Dendritic cell treated with granulocyte-macrophage colony-stimulating factor and Interleukin-4, amounts not matched to agents 40 ng/mL and 50 ng/mL, for 4 days (primary cell): ENCODE data around the gene SPATA24.

ENCODE experiments used
- H3K27ac Mint-ChIP-seq: one replicate; pipeline ENCODE4 v1.8.0; 2022; ENCODE audit warnings: mild to moderate bottlenecking, mixed read lengths
- H3K27me3 Mint-ChIP-seq: one replicate; pipeline ENCODE4 v1.8.0; 2022; ENCODE audit warnings: mild to moderate bottlenecking, mixed read lengths
- H3K36me3 Mint-ChIP-seq: one replicate; pipeline ENCODE4 v1.8.0; 2022; ENCODE audit warnings: low read depth, mixed read lengths
- H3K4me1 Mint-ChIP-seq: one replicate; pipeline ENCODE4 v1.8.0; 2022; ENCODE audit warnings: low read depth, mixed read lengths
- H3K4me3 Mint-ChIP-seq: one replicate; pipeline ENCODE4 v1.8.0; 2022; ENCODE audit warnings: mild to moderate bottlenecking, moderate library complexity, mixed read lengths
- H3K9me3 Mint-ChIP-seq: one replicate; pipeline ENCODE4 v1.8.0; 2022; ENCODE audit warnings: mixed read lengths
- intact Hi-C: fragments of 100-400 bp; cut with micrococcal nuclease; formaldehyde crosslinking; loops from one replicate; pipeline ENCODE4 v1.15.0; 2022

SPATA24 gene

DNA sequence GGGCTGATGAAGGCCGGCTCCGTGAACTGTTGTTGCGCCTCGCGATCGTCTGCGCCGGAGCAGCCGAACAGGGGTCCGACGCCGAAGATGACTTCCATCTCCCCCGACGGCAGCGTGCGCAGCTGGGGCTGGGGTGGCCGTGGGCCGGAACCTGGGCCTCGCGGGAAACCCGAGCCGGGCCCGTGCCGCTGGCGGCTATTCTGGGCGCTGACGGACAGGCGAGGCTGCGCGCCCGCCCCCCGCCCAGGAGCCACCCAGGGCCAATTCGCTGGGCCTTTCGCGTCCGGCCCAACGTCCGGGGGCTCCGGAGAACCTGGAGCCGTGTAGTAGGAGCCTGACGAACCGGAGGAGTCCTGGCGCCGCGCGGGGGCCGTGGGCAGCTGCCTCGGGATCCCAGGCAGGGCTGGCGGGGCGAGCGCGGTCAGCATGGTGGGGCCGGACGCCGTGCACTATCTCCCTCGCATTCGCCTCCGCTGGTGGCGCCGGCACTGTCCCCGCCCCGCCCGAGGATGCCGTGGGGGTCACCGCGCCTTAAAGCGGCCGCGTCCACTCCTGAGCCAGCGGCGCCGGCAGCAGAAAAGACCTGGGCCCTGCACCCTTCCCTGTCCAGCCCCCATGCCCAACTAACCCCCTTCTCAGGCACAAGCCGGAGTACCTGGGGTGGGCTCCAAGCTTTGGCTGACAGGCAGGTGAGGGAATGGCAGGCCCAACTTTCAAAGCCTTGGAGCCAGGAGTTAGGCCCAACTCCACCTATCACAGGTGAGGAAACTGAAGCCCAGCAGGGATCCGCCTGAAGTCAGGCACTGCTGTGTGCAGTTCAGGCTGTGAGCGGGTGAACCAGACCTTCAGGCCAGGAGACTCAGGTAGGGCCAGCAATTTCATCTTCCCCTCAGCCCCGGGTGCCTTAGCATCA is 9.0 kb downstream of the SPATA24 start, which contains the start of gene PROB1:
Gene PROB1 (minus strand): TSS at position 451 of the 913 bp plus-strand sequence. CDS start 23 bp downstream, at position 428.
- peaks cover 43% of the 10 kb centered on the region for H3K4me1 Mint-ChIP-seq
- no peaks in the 10 kb centered on the region for H3K36me3 Mint-ChIP-seq
- H3K27me3 Mint-ChIP-seq = peaks cover 59% of the 10 kb centered on the region
- H3K4me3 Mint-ChIP-seq = peak within 1 kb of the TSS; percentile 48
- no peaks in the 10 kb centered on the region for H3K9me3 Mint-ChIP-seq
- intact Hi-C loops = loop anchor here (5.0 kb wide), 1 partner anchor 53 kb away; the partner anchor contains the start of gene PAIP2
- H3K27ac Mint-ChIP-seq = no peak within 1 kb of the TSS

DNA sequence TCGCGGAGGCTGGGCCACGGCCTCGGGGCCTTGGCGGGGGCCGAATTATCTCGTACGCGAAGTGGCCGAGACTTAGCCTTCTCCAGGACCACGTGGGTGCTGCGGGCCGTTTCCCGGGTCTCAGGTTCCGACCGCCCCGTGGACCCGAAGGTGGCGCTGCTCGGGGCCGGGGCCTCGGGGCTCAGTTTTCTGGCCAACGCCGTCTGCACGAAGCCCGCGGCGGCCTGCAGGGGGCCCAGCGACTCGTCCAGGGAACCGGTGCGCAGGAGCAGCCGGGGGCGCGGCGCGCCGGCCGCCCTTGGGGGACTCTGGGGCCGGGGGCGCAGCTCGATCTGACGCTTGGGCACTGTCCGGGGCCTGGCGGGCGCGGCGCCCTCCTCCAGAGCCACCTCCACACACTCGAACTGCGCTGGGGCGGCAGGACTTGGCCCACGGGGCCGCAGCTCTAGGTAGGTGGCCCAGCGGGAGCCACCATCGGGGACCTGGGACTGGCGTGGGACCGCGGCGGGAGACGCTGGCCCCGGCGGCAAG is 9.7 kb downstream of the SPATA24 start:
- intact Hi-C loops = loop anchor here (5.0 kb wide), 1 partner anchor 52 kb away; the partner anchor contains the start of gene PAIP2
- Mint-ChIP-seq H3K27me3 (peaks cover 65% of the 10 kb centered on the region), H3K4me1 (peaks cover 49% of the 10 kb centered on the region), H3K9me3 (no peaks in the 10 kb centered on the region), H3K4me3 (peak overlapping the region; percentile 48), H3K36me3 (no peaks in the 10 kb centered on the region), H3K27ac (no peak overlapping the region)

DNA sequence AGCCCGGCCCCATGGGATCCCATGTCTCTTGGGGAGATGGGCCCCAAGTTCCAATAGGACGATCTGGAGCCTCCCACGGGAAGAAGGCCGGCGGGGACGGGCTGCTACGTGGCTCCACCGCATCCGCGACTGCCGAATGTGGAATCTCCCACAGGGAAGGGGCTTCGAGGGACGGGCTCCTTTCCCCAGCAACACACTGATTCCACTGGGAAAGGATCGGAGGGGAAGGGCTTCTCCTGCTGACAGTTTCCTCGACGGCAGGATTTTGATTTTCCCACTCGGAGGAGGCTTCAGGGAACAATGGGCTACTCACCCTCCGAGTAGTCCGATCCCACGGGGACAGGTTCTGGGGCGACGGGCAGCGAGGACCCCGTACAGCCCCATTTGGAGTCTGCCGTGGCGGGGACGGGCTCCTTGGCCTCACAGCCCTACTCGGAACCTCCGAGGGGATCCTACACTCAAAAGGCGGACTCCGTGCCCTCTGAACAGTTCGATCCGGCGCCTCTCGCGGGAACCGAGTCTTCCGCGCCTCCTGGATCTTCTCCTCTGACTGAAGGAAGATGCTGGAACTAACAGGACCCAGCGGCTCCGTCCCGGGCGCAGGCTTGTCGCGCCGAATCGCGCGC is 10.3 kb downstream of the SPATA24 start:
- peaks cover 52% of the 10 kb centered on the region for H3K4me1 Mint-ChIP-seq
- H3K4me3 Mint-ChIP-seq = peak overlapping the region; percentile 80
- peaks cover 69% of the 10 kb centered on the region for H3K27me3 Mint-ChIP-seq
- no peaks in the 10 kb centered on the region for H3K36me3 Mint-ChIP-seq
- intact Hi-C loops = loop anchor here (5.0 kb wide), 1 partner anchor 51 kb away; the partner anchor contains the start of gene PAIP2
- H3K9me3 Mint-ChIP-seq = no peaks in the 10 kb centered on the region
- H3K27ac Mint-ChIP-seq = peak overlapping the region; percentile 80

DNA sequence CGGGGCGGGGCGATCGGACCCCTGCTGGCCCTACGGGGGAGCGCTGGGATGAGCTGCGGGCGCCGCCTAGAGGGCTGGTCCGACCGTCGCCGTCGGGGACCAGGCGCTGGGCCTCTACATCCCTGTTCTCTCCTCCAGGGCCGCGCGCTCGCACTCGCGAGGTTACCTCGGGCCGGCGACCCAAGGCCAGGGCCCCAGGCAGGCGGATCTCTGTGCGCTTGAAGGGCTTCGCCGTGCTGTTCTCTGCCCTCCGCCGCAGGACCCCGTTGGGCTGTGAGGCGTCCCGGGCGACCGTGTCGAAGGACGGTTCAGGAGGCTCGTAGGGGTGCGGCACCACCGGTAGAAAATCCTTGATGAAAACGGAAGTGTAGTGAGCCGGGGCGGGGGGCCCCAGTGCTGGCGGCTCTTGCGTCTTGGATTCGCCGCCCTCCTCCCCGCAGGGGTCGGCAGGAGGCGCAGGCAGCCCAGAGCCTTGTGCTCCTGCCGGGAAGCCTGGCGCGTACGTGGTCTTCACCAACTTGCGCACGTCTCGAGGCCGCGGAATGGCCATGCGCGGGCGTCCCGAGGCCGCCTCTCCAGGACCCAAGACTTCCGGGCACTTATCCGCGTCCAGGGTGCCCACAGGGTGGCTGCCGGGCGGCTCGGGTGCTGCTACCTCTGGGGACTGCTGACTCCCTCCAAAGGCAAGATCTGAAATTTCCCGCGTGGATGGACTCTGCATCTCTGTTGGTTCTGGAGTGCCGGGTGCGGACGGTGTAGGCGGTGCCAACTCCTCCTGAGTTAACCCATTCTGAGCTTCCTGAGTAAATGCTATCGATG is 11.0 kb downstream of the SPATA24 start:
- Mint-ChIP-seq H3K4me3 (peak overlapping the region; percentile 80), H3K27me3 (peaks cover 75% of the 10 kb centered on the region), H3K36me3 (no peaks in the 10 kb centered on the region), H3K9me3 (no peaks in the 10 kb centered on the region), H3K27ac (peak overlapping the region; percentile 80), H3K4me1 (peaks cover 56% of the 10 kb centered on the region)
- intact Hi-C loops = loop anchor here (5.0 kb wide), 1 partner anchor 51 kb away; the partner anchor contains the start of gene PAIP2

DNA sequence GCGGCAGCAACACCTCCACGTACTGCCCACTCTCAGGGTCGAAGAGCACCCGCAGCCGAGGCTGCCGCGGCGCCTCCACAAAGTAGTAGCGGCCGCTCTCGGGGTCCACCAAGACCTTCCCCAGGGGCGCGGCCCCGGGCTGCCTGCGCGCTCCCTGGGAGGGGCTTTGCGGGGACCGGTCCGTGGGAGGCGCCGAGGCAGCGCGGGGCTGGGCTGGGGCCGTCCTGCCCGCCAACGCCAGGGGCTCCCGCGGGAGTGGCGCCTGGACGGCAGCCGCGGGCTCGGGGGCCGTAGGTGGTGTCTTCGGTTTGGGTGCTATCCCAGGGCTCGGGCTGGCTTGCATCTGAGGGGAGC is 11.6 kb downstream of the SPATA24 start:
- intact Hi-C loops = loop anchor here (5.0 kb wide), 1 partner anchor 50 kb away; the partner anchor contains the start of gene PAIP2
- H3K27ac Mint-ChIP-seq = peak overlapping the region; percentile 80

DNA sequence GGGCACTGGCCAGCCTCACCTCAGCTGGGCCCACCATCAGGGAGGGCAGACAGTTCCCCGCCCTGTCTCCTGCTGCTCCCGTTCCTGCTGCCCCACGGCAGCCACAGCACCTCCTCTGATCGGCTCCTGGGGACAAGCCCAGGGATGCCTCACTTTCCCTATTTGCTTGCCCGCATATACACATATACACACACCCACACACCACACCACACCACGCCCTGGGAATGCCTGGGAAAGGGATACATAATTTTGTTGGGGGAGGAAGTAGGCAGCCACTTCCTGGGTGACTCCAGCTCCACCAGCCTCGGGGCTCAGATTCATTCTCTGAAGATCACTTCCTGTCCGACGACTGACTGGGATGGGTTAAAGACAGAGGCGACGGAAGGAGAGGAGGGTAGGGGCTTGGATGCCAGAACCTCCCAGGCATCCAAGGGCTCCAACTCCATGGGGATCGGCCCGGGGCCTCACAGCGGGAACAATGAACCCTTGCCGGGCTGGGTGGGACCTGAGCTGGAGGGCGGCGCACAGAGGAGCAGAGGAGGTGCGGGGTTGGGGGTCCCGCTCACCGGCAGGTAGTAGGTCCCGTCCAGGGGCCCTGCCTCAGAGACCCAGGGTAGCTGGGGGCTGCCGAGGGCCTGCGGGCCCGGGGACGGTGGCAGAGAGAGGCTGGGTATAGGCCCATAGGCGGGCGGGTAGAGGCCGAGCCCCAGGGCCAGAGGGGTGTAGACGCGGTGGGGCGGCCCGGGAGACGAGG is 12.1 kb downstream of the SPATA24 start:
- Mint-ChIP-seq H3K4me3 (peak overlapping the region; percentile 75), H3K9me3 (no peaks in the 10 kb centered on the region), H3K27me3 (peaks cover 77% of the 10 kb centered on the region), H3K27ac (peak overlapping the region; percentile 60), H3K4me1 (peaks cover 47% of the 10 kb centered on the region), H3K36me3 (no peaks in the 10 kb centered on the region)
- intact Hi-C loops = loop anchor here (5.0 kb wide), 1 partner anchor 49 kb away; the partner anchor contains the start of gene PAIP2

More for the DNA sequence above, 11.6 kb downstream of the SPATA24 start:
- Mint-ChIP-seq H3K9me3 (no peaks in the 10 kb centered on the region), H3K4me3 (peak overlapping the region; percentile 80), H3K4me1 (peaks cover 53% of the 10 kb centered on the region), H3K27me3 (peaks cover 77% of the 10 kb centered on the region), H3K36me3 (no peaks in the 10 kb centered on the region)

DNA sequence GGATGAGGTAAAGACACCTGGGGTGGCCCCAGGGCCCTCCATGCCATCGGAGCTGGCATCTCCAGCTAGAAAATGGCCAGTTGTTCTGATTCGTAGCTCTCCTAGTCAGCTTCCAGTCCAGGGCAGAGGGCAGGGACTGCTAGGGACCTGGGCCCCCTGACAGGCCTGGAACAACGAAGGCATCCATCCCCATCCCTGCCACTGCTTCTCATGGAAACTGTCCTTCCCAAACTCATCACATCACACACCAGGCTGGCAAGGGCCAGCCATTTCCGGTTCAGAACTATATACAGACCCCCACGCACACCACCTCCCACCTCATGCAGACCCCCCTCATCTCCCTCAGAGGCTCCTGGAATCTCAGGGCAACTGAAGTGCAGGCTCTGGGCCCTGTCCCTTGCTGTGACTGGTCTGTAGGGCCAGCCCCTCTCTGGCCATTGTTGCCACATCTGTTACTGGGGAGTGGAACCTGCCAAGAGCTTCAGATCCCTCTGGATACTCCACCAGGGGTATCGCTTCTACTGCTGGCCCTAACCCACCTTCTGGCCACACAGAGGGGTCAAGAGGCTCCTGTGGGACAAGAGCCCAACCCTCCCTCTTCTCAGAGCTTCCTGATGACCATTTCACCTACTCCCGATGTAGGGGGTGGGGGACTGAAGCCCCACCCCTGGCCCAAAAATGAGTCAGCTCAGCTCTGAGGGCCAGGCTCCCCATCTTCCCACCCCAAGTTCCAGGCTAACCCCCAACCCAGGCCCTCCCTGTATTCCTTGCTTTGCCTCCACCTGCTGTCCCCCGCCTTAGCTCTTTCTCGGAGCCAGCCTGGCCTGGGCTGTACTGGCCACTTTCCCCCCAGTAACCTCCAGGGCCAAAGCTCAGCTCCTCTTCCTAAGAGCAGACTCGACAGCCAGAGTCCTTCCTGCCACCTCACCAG is 13.0 kb downstream of the SPATA24 start:
- Mint-ChIP-seq H3K36me3 (no peaks in the 10 kb centered on the region), H3K4me3 (no peak overlapping the region), H3K9me3 (no peaks in the 10 kb centered on the region), H3K27me3 (peaks cover 72% of the 10 kb centered on the region), H3K4me1 (peaks cover 39% of the 10 kb centered on the region), H3K27ac (peak overlapping the region; percentile 60)
- intact Hi-C loops = loop anchor here (5.0 kb wide), 1 partner anchor 49 kb away; the partner anchor contains the start of gene PAIP2

DNA sequence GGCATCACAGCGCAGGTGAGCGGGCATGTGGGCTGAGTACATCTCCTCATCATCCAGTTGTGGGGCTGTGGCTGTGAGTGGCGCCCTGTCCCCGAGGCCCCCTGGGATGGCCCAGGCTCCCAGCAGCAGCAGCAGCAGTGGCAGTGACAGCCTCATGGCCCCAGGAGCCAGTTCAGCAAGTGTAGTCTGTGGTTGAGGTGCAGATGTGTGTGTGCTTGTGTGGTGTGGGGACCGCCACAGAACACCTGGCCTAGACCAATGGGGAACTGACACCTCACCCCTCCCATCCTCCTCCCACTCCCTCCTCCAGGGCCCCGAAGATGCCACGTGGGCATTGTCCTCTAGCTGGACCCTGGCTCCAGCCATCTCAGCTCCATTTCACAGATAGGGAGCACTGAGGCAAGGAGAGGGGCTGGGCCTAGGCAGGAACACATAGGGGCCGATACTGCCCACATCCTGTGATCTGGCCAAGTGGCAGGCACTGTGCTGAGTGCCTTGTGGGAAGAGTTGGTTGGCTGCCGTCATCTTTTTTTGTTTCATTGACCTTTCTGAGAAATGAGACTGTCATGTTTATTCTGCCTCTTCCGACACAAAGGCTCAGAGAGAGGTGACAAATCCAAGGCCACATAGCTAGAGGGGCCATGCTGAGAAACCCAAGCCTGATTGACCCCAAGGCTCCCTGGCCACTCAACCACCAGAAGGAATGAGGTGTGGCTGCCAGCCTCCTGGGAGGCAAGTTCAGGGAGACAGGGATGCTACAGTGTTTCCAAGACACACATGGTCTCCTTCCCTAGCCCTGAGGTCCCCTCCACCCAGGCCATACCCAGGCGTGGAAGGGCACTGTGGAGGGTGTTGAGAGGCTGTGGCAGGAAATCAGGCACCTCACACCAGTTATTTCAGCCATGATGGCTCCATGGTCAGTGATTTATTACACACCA is 13.9 kb downstream of the SPATA24 start, which contains the start of gene MZB1:
Gene MZB1 (minus strand): TSS at position 213 of the 938 bp plus-strand sequence. CDS start 57 bp downstream, at position 156.
- H3K9me3 Mint-ChIP-seq = no peaks in the 10 kb centered on the region
- H3K4me1 Mint-ChIP-seq = peaks cover 45% of the 10 kb centered on the region
- intact Hi-C loops = loop anchor here (5.0 kb wide), 1 partner anchor 48 kb away; the partner anchor contains the start of gene PAIP2
- no peaks in the 10 kb centered on the region for H3K36me3 Mint-ChIP-seq
- H3K4me3 Mint-ChIP-seq = no peak within 1 kb of the TSS
- no peak within 1 kb of the TSS for H3K27ac Mint-ChIP-seq
- peaks cover 63% of the 10 kb centered on the region for H3K27me3 Mint-ChIP-seq

DNA sequence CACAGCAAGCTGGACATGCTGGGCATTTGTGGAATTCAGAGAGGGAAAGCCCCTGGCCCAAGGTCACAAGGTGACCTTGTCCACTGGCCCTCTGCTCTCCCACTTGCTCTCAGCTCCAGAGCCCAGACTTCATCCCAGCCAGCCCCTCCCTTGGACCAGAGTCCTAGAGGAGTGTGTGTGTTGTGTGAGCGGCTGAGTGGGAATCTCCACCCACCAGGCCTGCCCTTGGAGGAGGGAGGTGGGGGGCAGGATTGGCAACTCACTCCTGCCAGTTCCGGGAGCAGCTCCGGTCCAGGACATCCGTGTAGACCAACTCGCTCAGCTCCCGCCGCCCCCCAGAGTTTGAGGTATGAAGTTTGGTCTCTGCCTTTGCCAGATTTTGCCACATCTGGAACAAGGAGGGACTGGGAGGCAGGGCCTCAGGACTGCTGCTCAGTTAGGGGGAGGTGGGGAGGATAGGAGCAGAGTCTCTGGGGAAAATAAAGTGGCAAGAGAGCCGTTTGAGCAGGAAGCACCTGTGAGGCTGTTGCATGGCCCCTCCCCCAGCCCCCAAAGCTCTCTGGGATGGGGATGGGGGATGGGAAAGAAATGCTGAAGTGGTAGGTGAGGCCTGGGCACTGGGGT is 15.6 kb downstream of the SPATA24 start:
- H3K27ac Mint-ChIP-seq = no peak overlapping the region
- intact Hi-C loops = no loop called here
- H3K27me3 Mint-ChIP-seq = peaks cover 49% of the 10 kb centered on the region
- no peaks in the 10 kb centered on the region for H3K9me3 Mint-ChIP-seq
- no peaks in the 10 kb centered on the region for H3K36me3 Mint-ChIP-seq
- no peak overlapping the region for H3K4me3 Mint-ChIP-seq
- peaks cover 51% of the 10 kb centered on the region for H3K4me1 Mint-ChIP-seq

DNA sequence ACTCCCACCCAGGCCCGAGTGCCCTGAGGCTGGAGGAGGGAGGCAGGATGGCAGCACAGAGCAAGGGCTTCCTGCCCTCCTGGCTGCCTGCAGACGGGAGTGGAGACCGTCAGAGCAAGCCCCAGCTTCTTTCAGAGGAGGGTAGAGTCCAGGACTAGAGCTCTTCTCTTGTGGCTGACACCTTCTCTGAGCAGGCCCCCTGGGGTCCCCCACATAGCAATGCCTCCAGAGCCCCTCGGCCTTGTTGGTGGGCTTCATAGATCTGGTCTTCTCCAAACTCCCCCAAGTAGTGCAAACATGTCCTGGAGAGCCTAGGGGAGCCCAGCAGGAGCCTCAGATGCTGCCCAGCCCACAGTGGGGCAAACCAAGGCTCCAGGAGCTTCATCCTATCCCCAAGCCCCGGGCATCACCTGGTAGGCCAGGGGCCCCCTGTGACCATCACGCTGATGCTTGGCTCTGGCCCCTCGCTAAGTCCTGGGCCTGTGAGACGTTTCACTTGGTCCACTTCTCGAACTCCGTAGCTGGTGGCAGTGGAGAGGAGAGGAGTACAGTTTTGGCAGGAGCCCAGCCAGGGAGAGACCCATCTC is 16.2 kb downstream of the SPATA24 start:
- Mint-ChIP-seq H3K27me3 (peaks cover 43% of the 10 kb centered on the region), H3K4me1 (peaks cover 45% of the 10 kb centered on the region), H3K9me3 (no peaks in the 10 kb centered on the region), H3K4me3 (no peak overlapping the region), H3K36me3 (no peaks in the 10 kb centered on the region), H3K27ac (no peak overlapping the region)
- intact Hi-C loops = no loop called here
